Mucosa of stomach (tissue), 1 donor: Measurements from ENCODE around the gene OR9G4.

Source experiments
- H3K27me3 ChIP-seq: one replicate; pipeline ENCODE4 v1.7.0; 2013; ENCODE audit warnings: mild to moderate bottlenecking, low read length; ENCODE audit not compliant: control insufficient read depth, insufficient read depth
- H3K36me3 ChIP-seq: one replicate; pipeline ENCODE4 v1.7.0; 2013; ENCODE audit warnings: low read length; ENCODE audit not compliant: control insufficient read depth, insufficient read depth
- H3K4me1 ChIP-seq: one replicate; pipeline ENCODE4 v1.7.0; 2013; ENCODE audit warnings: mild to moderate bottlenecking, low read length; ENCODE audit not compliant: control insufficient read depth, insufficient read depth
- H3K4me3 ChIP-seq: one replicate; pipeline ENCODE4 v1.7.0; 2013; ENCODE audit warnings: low read length
- H3K9ac ChIP-seq: one replicate; pipeline ENCODE4 v1.7.0; 2013; ENCODE audit warnings: mild to moderate bottlenecking, low read length, moderate library complexity
- H3K9me3 ChIP-seq: one replicate; pipeline ENCODE4 v1.7.0; 2013; ENCODE audit warnings: mild to moderate bottlenecking, low read length, moderate library complexity; ENCODE audit not compliant: control insufficient read depth
- donor health status: Pancreatic carcinoma.

Gene OR9G4

GRCh38 chr11:56706486-56706885 is 42.0 kb downstream of the OR9G4 start:
- no peak overlapping the region for H3K4me3 ChIP-seq
- no peak overlapping the region for H3K9ac ChIP-seq
- no peaks in the 10 kb centered on the region for H3K36me3 ChIP-seq
- no peaks in the 10 kb centered on the region for H3K27me3 ChIP-seq
- no peaks in the 10 kb centered on the region for H3K4me1 ChIP-seq
- no peaks in the 10 kb centered on the region for H3K9me3 ChIP-seq

GRCh38 chr11:56705784-56706396 is 42.6 kb downstream of the OR9G4 start:
- no peak overlapping the region for H3K9ac ChIP-seq
- no peaks in the 10 kb centered on the region for H3K27me3 ChIP-seq
- H3K36me3 ChIP-seq: no peaks in the 10 kb centered on the region
- no peaks in the 10 kb centered on the region for H3K4me1 ChIP-seq
- no peak overlapping the region for H3K4me3 ChIP-seq
- H3K9me3 ChIP-seq: no peaks in the 10 kb centered on the region

- H3K4me3 ChIP-seq: no peak overlapping the region
- no peaks in the 10 kb centered on the region for H3K27me3 ChIP-seq
- no peaks in the 10 kb centered on the region for H3K36me3 ChIP-seq
- no peaks in the 10 kb centered on the region for H3K4me1 ChIP-seq
- H3K9ac ChIP-seq: no peak overlapping the region
- H3K9me3 ChIP-seq: no peaks in the 10 kb centered on the region
These were observed 47.5 kb downstream of the OR9G4 start for GRCh38 chr11:56700914-56701485.

GRCh38 chr11:56700242-56700913 is 48.1 kb downstream of the OR9G4 start:
- H3K9me3 ChIP-seq: no peaks in the 10 kb centered on the region
- H3K4me3 ChIP-seq: no peak overlapping the region
- H3K36me3 ChIP-seq: no peaks in the 10 kb centered on the region
- H3K27me3 ChIP-seq: no peaks in the 10 kb centered on the region
- H3K4me1 ChIP-seq: no peaks in the 10 kb centered on the region
- H3K9ac ChIP-seq: no peak overlapping the region

GRCh38 chr11:56698795-56699194 is 49.7 kb downstream of the OR9G4 start, which contains the start of gene OR9G1:
OR9G1 (plus strand) TSS chr11:56699095; CDS start chr11:56700388, 1,293 bp downstream.
- H3K4me3 ChIP-seq: no peak within 1 kb of the TSS
- H3K9me3 ChIP-seq: no peaks in the 10 kb centered on the region
- H3K27me3 ChIP-seq: no peaks in the 10 kb centered on the region
- H3K4me1 ChIP-seq: no peaks in the 10 kb centered on the region
- no peak within 1 kb of the TSS for H3K9ac ChIP-seq
- no peaks in the 10 kb centered on the region for H3K36me3 ChIP-seq

- H3K4me3 ChIP-seq: no peak overlapping the region
- no peaks in the 10 kb centered on the region for H3K36me3 ChIP-seq
- H3K9me3 ChIP-seq: no peaks in the 10 kb centered on the region
- no peaks in the 10 kb centered on the region for H3K4me1 ChIP-seq
- no peak overlapping the region for H3K9ac ChIP-seq
- no peaks in the 10 kb centered on the region for H3K27me3 ChIP-seq
These were observed 55.1 kb downstream of the OR9G4 start for GRCh38 chr11:56693428-56693827.
